Measurements from ENCODE around the gene ZNF467. TPM values are rescaled to one million over a fixed set of nuclear protein-coding genes. Genes with fewer than 3 reads are reported as not detected.

Gene ZNF467
- total RNA-seq, 1 donor from 2014 or later = 0.17 TPM

DNA sequence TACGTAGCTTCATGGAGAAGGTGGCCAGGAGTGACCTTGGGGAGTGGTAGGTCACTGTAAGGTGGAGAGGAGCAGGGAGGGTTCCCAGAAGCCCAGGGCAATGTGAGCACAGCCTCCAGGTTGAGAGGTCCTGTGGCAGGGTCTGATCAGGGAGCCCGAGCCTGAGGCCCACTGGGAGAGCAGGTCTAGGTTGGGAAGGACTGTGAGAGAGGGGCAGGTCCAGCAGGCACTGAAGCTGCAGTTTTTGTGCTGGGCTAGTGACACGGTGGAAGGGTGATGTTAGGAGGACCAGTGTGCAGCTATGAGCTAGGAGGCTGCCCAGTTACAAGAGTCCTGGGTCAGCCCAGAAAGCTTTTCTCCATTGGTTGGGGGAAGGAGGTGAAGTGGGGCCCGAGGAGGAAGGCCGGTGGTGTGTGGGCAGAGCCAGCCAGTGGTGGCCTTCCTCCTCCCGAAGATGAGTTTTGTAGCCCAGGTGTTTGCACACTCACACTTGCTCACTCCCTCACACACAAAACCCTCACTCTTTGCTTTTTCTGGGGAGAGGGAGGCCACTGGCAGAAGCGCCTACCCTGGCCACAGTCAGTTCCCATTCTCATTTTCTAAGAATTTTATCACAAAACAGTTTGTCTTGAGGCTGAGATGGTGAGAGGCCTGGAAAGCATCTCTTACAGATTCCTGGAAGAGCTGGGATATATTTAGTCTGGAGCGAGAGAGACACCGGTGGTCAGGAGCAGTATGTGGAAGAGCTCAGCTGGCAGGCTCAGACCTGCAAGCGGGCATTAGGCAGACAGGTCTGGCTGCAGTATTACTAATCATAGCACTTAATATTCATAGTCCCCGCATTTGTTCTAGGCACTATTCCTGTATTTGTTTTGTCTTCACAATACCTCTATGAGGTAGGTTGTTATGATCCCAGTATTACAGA is 57.1 kb downstream of the ZNF467 start:
- TF ChIP-seq, protein P1, sequence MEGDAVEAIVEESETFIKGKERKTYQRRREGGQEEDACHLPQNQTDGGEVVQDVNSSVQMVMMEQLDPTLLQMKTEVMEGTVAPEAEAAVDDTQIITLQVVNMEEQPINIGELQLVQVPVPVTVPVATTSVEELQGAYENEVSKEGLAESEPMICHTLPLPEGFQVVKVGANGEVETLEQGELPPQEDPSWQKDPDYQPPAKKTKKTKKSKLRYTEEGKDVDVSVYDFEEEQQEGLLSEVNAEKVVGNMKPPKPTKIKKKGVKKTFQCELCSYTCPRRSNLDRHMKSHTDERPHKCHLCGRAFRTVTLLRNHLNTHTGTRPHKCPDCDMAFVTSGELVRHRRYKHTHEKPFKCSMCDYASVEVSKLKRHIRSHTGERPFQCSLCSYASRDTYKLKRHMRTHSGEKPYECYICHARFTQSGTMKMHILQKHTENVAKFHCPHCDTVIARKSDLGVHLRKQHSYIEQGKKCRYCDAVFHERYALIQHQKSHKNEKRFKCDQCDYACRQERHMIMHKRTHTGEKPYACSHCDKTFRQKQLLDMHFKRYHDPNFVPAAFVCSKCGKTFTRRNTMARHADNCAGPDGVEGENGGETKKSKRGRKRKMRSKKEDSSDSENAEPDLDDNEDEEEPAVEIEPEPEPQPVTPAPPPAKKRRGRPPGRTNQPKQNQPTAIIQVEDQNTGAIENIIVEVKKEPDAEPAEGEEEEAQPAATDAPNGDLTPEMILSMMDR (IDR thresholded peaks at IDR 0.05) = no peak
- TF ChIP-seq EZH2phosphoT487 (IDR thresholded peaks at IDR 0.05) = no peak
- Histone ChIP-seq H3F3A (ENCODE audit: low read depth) (no peaks in the 10 kb centered on the region), H3K4me2 (peak overlapping the region; percentile 83), H3K4me3 (peak overlapping the region; percentile 82), H2AFZ (replicated peaks) (no peak overlapping the region), H3K27me3 (peaks cover 10% of the 10 kb centered on the region), H3K9me3 (ENCODE audit: low read depth) (peaks cover 7% of the 10 kb centered on the region), H3K79me2 (ENCODE audit: low read depth) (peaks cover 17% of the 10 kb centered on the region), H3K4me1 (peaks cover 8% of the 10 kb centered on the region), H3K27ac (no peak overlapping the region), H3K9ac (no peak overlapping the region), H3K36me3 (peaks cover 6% of the 10 kb centered on the region), H4K20me1 (ENCODE audit: low read depth) (peaks cover 11% of the 10 kb centered on the region)
- Mint-ChIP-seq H3K9me3 (peaks cover 17% of the 10 kb centered on the region), H3K4me1 (peaks cover 17% of the 10 kb centered on the region), H3K36me3 (peaks cover 3% of the 10 kb centered on the region), H3K27me3 (ENCODE audit: insufficient read depth, low read depth) (peaks cover 16% of the 10 kb centered on the region), H3K27ac (no peak overlapping the region), H3K4me3 (peak overlapping the region; percentile 93)
- no peak for DNase-seq (ENCODE audit: low spot score)

DNA sequence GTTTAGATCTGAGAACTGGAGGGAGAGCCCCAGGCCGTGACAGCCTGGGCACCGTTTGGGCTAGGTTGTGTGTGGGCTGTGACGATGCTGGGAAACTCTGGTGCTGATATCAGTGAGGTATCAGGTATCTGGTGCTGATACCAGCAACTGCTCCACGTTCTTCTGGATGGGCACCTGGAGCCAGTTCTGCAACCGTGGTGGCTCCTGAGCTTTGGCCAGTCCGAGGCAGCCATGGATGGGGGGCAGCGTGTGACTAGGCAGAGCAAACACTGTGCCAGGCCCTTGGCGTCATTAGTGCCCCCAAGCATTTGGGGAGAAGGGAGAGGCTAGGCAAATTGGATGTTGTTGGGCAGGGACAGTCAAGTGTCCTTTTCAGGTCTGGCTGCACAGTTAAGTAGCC is 57.9 kb downstream of the ZNF467 start:
- no peak for DNase-seq (ENCODE audit: low spot score)
- H3K36me3 Mint-ChIP-seq = peaks cover 3% of the 10 kb centered on the region
- H3K9me3 ChIP-seq (ENCODE audit: low read depth) = peaks cover 15% of the 10 kb centered on the region
- H3K27me3 ChIP-seq = peaks cover 10% of the 10 kb centered on the region
- H3K27ac ChIP-seq = no peak overlapping the region
- H3K27ac Mint-ChIP-seq = peak overlapping the region; percentile 69
- H2AFZ ChIP-seq (replicated peaks) = no peak overlapping the region
- peaks cover 17% of the 10 kb centered on the region for H3K79me2 ChIP-seq (ENCODE audit: low read depth)
- H3K4me1 Mint-ChIP-seq = peaks cover 17% of the 10 kb centered on the region
- peaks cover 8% of the 10 kb centered on the region for H3K4me1 ChIP-seq
- H4K20me1 ChIP-seq (ENCODE audit: low read depth) = peaks cover 11% of the 10 kb centered on the region
- H3K4me2 ChIP-seq = peak overlapping the region; percentile 83
- H3K4me3 Mint-ChIP-seq = peak overlapping the region; percentile 93
- peaks cover 25% of the 10 kb centered on the region for H3K9me3 Mint-ChIP-seq
- H3K9ac ChIP-seq = peak overlapping the region; percentile 51
- peak overlapping the region; percentile 82 for H3K4me3 ChIP-seq
- H3K27me3 Mint-ChIP-seq (ENCODE audit: insufficient read depth, low read depth) = peaks cover 13% of the 10 kb centered on the region
- H3K36me3 ChIP-seq = peaks cover 8% of the 10 kb centered on the region
- no peaks in the 10 kb centered on the region for H3F3A ChIP-seq (ENCODE audit: low read depth)
- no peak for TF ChIP-seq EZH2phosphoT487 (IDR thresholded peaks at IDR 0.05)
- no peak for TF ChIP-seq EZH2 (IDR thresholded peaks at IDR 0.05)
- TF ChIP-seq, protein P1 (IDR thresholded peaks at IDR 0.05) = no peak

DNA sequence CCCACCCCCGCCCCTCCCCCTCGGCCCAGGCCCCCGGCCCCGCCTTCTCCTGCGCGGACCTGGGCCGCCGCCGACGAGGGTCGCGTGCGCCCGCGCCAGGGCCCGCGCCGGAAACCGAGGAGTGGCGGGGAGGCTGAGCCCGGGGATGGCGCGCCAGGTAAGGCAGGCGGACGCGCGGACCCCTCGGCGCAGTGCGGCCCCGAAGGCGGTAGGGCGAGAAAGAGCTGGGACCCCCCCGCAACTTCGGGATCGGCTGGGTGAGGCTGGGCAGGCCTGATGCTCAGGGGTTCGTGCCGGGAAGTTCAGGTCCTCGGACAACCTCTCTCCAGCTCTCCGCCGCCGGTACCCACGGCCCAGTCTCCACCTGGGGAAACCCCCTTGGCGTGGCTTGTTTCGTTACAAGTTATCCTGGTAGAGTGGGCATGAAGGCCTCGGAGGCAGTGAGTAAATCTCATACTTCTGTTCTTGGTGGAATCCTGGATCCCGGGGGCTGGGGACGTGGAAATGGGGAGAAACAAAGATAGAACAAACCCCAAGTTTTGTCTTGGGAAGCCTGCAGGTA is 58.4 kb downstream of the ZNF467 start:
- H3K36me3 ChIP-seq = peaks cover 8% of the 10 kb centered on the region
- H3K9me3 ChIP-seq (ENCODE audit: low read depth) = peaks cover 18% of the 10 kb centered on the region
- Mint-ChIP-seq H3K4me3 (peak overlapping the region; percentile 93), H3K27me3 (ENCODE audit: insufficient read depth, low read depth) (peaks cover 11% of the 10 kb centered on the region), H3K9me3 (peaks cover 28% of the 10 kb centered on the region), H3K36me3 (peaks cover 3% of the 10 kb centered on the region), H3K4me1 (peaks cover 17% of the 10 kb centered on the region), H3K27ac (peak overlapping the region; percentile 69)
- H3K4me3 ChIP-seq = peak overlapping the region; percentile 82
- peak overlapping the region; percentile 86 for H2AFZ ChIP-seq (replicated peaks)
- H4K20me1 ChIP-seq (ENCODE audit: low read depth) = peaks cover 11% of the 10 kb centered on the region
- peaks cover 10% of the 10 kb centered on the region for H3K27me3 ChIP-seq
- no peak overlapping the region for H3K27ac ChIP-seq
- peaks cover 8% of the 10 kb centered on the region for H3K4me1 ChIP-seq
- peak overlapping the region; percentile 51 for H3K9ac ChIP-seq
- H3K79me2 ChIP-seq (ENCODE audit: low read depth) = peaks cover 17% of the 10 kb centered on the region
- no peaks in the 10 kb centered on the region for H3F3A ChIP-seq (ENCODE audit: low read depth)
- no peak for DNase-seq (ENCODE audit: low spot score)
- TF ChIP-seq, protein P1 (IDR thresholded peaks at IDR 0.05) = no peak
- TF ChIP-seq EZH2phosphoT487 (IDR thresholded peaks at IDR 0.05) (no peak), EZH2 (IDR thresholded peaks at IDR 0.05) (no peak)
- peak overlapping the region; percentile 83 for H3K4me2 ChIP-seq

Other genes starting within 250 kb of the ZNF467 start
- 5.9 and 12.6 TPM in 2 replicates for gene ZNF862, start 64.8 kb upstream of the ZNF467 start, total RNA-seq (ENCODE audit: low replicate concordance)
- 14.6 and 45.2 TPM in 2 replicates for gene ATP6V0E2, start 100.4 kb upstream of the ZNF467 start, total RNA-seq (ENCODE audit: low replicate concordance)